Caco-2 (cell line): ENCODE measurements around the gene RNF126. TPM values are rescaled to one million over a fixed set of nuclear protein-coding genes. Genes with fewer than 3 reads are reported as not detected.

Experiments used
- BruUV-seq: library from RNA; stranded (reverse); fragments of 400-500 nt; replicated peaks from 2 replicates; lab custom pipeline; 2021; lab: Mats Ljungman, UMichigan
- CTCF ChIA-PET: fragments of 300-600 bp; sonication (Branson Sonifier 250); formaldehyde crosslinking; loops from one replicate; lab custom pipeline; 2022; ENCODE audit warnings: antibody characterized with exemption; lab: Charles Lee
- POLR2A ChIA-PET: fragments of 300-600 bp; sonication (Branson Sonifier 250); formaldehyde crosslinking; loops from one replicate; lab custom pipeline; 2022; ENCODE audit warnings: antibody characterized with exemption; lab: Charles Lee
- DNase-seq, 2 experiments: peaks; one replicate each; pipeline versions ENCODE4 v3.0.0 to v3.0.0-alpha.2; 2020 to 2022
- H3K27me3 ChIP-seq: replicated peaks from 2 replicates; pipeline ENCODE4 v1.6.0; 2011; ENCODE audit warnings: low read length; ENCODE audit not compliant: control insufficient read depth, insufficient read depth
- H3K36me3 ChIP-seq: 2 replicates; pipeline ENCODE4 v1.5.1; 2011; ENCODE audit warnings: low read length; ENCODE audit not compliant: control insufficient read depth, insufficient read depth
- H3K4me1 ChIP-seq: fragments of 250-450 bp; sonication (Bioruptor Pico); 2 replicates; pipeline ENCODE4 v1.5.1; 2020; ENCODE audit warnings: mild to moderate bottlenecking
- H3K4me3 ChIP-seq: 2 replicates; pipeline ENCODE4 v1.5.1; 2011; ENCODE audit warnings: low read depth, mild to moderate bottlenecking, control low read depth, low read length
- H3K9me3 ChIP-seq: fragments of 250-450 bp; sonication (Bioruptor Pico); 2 replicates; pipeline ENCODE4 v1.5.1; 2020; ENCODE audit warnings: mild to moderate bottlenecking, moderate library complexity
- H3K27ac Mint-ChIP-seq: one replicate; pipeline ENCODE4 v1.8.0; 2022; ENCODE audit warnings: mixed read lengths; ENCODE audit not compliant: unreplicated experiment
- H3K27me3 Mint-ChIP-seq: one replicate; pipeline ENCODE4 v1.8.0; 2022; ENCODE audit warnings: mixed read lengths; ENCODE audit not compliant: insufficient read depth, unreplicated experiment
- H3K36me3 Mint-ChIP-seq: one replicate; pipeline ENCODE4 v1.8.0; 2022; ENCODE audit warnings: mild to moderate bottlenecking, mixed read lengths; ENCODE audit not compliant: insufficient read depth, unreplicated experiment
- H3K4me1 Mint-ChIP-seq: one replicate; pipeline ENCODE4 v1.8.0; 2022; ENCODE audit warnings: low read depth, mixed read lengths; ENCODE audit not compliant: unreplicated experiment
- H3K4me3 Mint-ChIP-seq: one replicate; pipeline ENCODE4 v1.8.0; 2022; ENCODE audit warnings: mild to moderate bottlenecking, moderate library complexity, mixed read lengths; ENCODE audit not compliant: unreplicated experiment
- H3K9me3 Mint-ChIP-seq: one replicate; pipeline ENCODE4 v1.8.0; 2022; ENCODE audit warnings: mixed read lengths; ENCODE audit not compliant: unreplicated experiment
- intact Hi-C: fragments of 100-400 bp; cut with micrococcal nuclease; formaldehyde crosslinking; loops from one replicate; pipeline ENCODE4 v1.10.0; 2022; ENCODE audit not compliant: unreplicated experiment
- total RNA-seq: library from RNA; stranded (reverse); gene quantifications from 2 replicates; pipeline ENCODE4 v1.2.3, GENCODE V29; 2022
- TF ChIP-seq, protein P1 (sequence below), 2 experiments: fragments of 200-600 bp in 1 of 2; IDR thresholded peaks; 1 replicate in 1 of 2; 2 replicates in 1 of 2; pipeline versions ENCODE4 v1.5.1 to v1.8.0; 2011 to 2022; ENCODE audit warnings: antibody characterized with exemption in 1 of 2, control low read depth in 1 of 2, inconsistent platforms in 1 of 2, low read depth in 1 of 2, low read length in 1 of 2, mild to moderate bottlenecking in 1 of 2, moderate library complexity in 1 of 2; ENCODE audit not compliant: insufficient read depth in 1 of 2, severe bottlenecking in 1 of 2, unreplicated experiment in 1 of 2

RNF126 gene
- total RNA-seq, 1 experiment from 2014 or later = 74.6 TPM

- Mint-ChIP-seq H3K9me3 (no peaks in the 10 kb centered on the region), H3K4me3 (peak overlapping the region; percentile 75), H3K27me3 (no peaks in the 10 kb centered on the region), H3K27ac (peak overlapping the region; percentile 82), H3K4me1 (peaks cover 1% of the 10 kb centered on the region), H3K36me3 (peaks cover 33% of the 10 kb centered on the region)
- no peaks in the 10 kb centered on the region for H3K9me3 ChIP-seq
- intact Hi-C loops = loop anchor here (1.0 to 2.0 kb wide), 2 partner anchors 18 to 72 kb away; partner anchors contain the start of gene RNF126
- peak; percentile 98 to 99 for DNase-seq
- peaks cover 11% of the 10 kb centered on the region for H3K4me1 ChIP-seq
- H3K27me3 ChIP-seq = no peaks in the 10 kb centered on the region
- ChIA-PET POLR2A (interaction anchor here (0.5 to 1.5 kb wide), 4 partner anchors 12 to 102 kb away, joined by 3 to 6 read pairs (median 4); no protein-coding TSS in a partner anchor), CTCF (interaction anchor here (0.5 to 1.6 kb wide), 4 partner anchors 9 to 73 kb away, joined by 3 to 11 read pairs (median 4); no protein-coding TSS in a partner anchor)
- H3K4me3 ChIP-seq = peak overlapping the region; percentile 61
- no peaks in the 10 kb centered on the region; the same call in 1 of the 2 replicates for H3K36me3 ChIP-seq
- TF ChIP-seq, protein P1, sequence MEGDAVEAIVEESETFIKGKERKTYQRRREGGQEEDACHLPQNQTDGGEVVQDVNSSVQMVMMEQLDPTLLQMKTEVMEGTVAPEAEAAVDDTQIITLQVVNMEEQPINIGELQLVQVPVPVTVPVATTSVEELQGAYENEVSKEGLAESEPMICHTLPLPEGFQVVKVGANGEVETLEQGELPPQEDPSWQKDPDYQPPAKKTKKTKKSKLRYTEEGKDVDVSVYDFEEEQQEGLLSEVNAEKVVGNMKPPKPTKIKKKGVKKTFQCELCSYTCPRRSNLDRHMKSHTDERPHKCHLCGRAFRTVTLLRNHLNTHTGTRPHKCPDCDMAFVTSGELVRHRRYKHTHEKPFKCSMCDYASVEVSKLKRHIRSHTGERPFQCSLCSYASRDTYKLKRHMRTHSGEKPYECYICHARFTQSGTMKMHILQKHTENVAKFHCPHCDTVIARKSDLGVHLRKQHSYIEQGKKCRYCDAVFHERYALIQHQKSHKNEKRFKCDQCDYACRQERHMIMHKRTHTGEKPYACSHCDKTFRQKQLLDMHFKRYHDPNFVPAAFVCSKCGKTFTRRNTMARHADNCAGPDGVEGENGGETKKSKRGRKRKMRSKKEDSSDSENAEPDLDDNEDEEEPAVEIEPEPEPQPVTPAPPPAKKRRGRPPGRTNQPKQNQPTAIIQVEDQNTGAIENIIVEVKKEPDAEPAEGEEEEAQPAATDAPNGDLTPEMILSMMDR (IDR thresholded peaks at IDR 0.05; ENCODE audit: insufficient read depth in 1 of 2, low read depth in 1 of 2, low read length in 1 of 2, severe bottlenecking in 1 of 2, unreplicated experiment in 1 of 2) = peak; percentile 23 to 45
- no TSS peak for BruUV-seq
These were observed 17.4 kb upstream of the RNF126 start for GRCh38 chr19:680287-681028.

DNA sequence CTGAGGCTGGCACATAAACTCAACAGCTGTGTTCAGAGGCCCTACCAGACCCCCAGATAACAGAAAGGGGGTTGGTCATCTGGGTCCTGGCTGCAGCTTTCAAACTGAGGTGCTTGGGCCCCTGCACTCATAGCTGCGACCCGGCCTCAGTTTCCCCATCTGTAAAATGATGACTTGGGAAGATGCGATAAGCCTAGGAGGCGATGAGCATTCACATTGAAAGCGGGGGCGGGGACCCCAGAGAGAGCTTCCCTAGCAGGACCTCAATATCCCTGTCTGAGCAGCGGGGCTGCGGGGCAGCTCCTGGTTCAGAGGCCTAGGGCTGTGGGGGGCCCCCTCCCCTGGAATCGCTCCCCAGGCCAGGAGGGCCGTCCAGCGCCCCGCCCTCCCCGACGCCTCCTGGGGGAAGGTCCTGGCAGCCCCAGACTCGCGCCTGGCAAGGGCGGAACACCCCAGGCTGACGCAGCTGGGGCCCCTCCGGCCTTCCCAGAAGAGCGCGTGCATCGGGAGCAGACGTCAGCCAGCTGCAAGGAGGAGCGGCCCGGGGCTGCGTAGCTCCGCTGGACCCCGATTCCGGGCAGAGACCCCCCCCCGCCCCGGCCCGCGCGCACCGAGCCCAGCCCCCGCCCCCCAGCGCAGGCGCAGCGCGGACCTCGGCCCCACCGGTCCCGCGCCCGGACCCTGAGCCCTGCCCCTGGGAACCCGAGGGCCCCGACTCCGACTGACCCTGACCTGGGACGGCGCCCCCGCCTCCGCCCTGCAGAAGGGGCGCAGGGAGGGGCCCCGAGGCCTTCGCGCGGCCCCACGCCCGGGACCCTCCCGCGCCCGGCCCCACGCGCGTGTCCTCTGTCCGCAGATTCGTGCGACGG is 16.6 kb upstream of the RNF126 start:
- H3K4me1 ChIP-seq = peaks cover 17% of the 10 kb centered on the region
- peaks cover 5% of the 10 kb centered on the region for H3K4me1 Mint-ChIP-seq
- intact Hi-C loops = loop anchor here (1.0 to 2.0 kb wide), 2 partner anchors 17 to 73 kb away; partner anchors contain the start of gene RNF126
- peaks cover 37% of the 10 kb centered on the region for H3K36me3 Mint-ChIP-seq
- H3K9me3 Mint-ChIP-seq = no peaks in the 10 kb centered on the region
- no TSS peak for BruUV-seq
- CTCF ChIA-PET = interaction anchor here (1.6 kb wide), 1 partner anchor 47 kb away, joined by 4 read pairs; no protein-coding TSS in a partner anchor
- no peaks in the 10 kb centered on the region; the same call in 1 of the 2 replicates for H3K36me3 ChIP-seq
- peak; percentile 66 to 67 for DNase-seq
- peak overlapping the region; percentile 75 for H3K4me3 Mint-ChIP-seq
- no peak overlapping the region for H3K27ac Mint-ChIP-seq
- POLR2A ChIA-PET = interaction anchor here (0.5 to 1.5 kb wide), 6 partner anchors 16 to 264 kb away, joined by 3 to 6 read pairs (median 4); partner anchors contain the start of gene RNF126
- H3K27me3 Mint-ChIP-seq = no peaks in the 10 kb centered on the region
- peak overlapping the region; percentile 61 for H3K4me3 ChIP-seq
- no peaks in the 10 kb centered on the region for H3K27me3 ChIP-seq
- TF ChIP-seq, protein P1 (IDR thresholded peaks at IDR 0.05; ENCODE audit: insufficient read depth in 1 of 2, low read depth in 1 of 2, low read length in 1 of 2, severe bottlenecking in 1 of 2, unreplicated experiment in 1 of 2) = no peak
- H3K9me3 ChIP-seq = no peaks in the 10 kb centered on the region
